Medulla oblongata (tissue), 1 donor: ENCODE results near the gene SH3YL1.

Source experiments
- DNase-seq: peaks from one replicate; pipeline ENCODE4 v3.0.0-alpha.2; 2015; ENCODE audit errors: extremely low spot score

Gene SH3YL1

GRCh38 chr2:263774-264492 lies at the start of gene SH3YL1:
Gene SH3YL1 (minus strand): TSS chr2:264032. CDS start chr2:263984, 48 bp downstream.
- no peak for DNase-seq

- no peak for DNase-seq
These were observed 47.2 kb upstream of the SH3YL1 start for GRCh38 chr2:310994-311393.

GRCh38 chr2:309954-310510 lies 46.2 kb upstream of the SH3YL1 start:
- no peak for DNase-seq

- DNase-seq, result no peak
These were observed 45.5 kb upstream of the SH3YL1 start for GRCh38 chr2:309148-309953.

- DNase-seq, result no peak
These were observed 41.5 kb upstream of the SH3YL1 start for GRCh38 chr2:305366-305765.

- no peak for DNase-seq
These were observed 32.5 kb upstream of the SH3YL1 start for GRCh38 chr2:296354-296753.

GRCh38 chr2:295090-295489 lies 31.3 kb upstream of the SH3YL1 start:
- no peak for DNase-seq

- peak; percentile 90 for DNase-seq
These were observed 26.4 kb upstream of the SH3YL1 start for GRCh38 chr2:290090-290722.

- DNase-seq, result peak; percentile 21
These were observed 25.7 kb upstream of the SH3YL1 start for GRCh38 chr2:289362-290089.

- no peak for DNase-seq
These were observed 25.0 kb upstream of the SH3YL1 start for GRCh38 chr2:288758-289361.

GRCh38 chr2:287911-288757 lies 24.3 kb upstream of the SH3YL1 start, which contains the start of gene ALKAL2:
Gene ALKAL2 (minus strand): TSS chr2:288091. CDS start chr2:287835, 256 bp downstream.
- no peak for DNase-seq

GRCh38 chr2:287471-287885 lies 23.6 kb upstream of the SH3YL1 start:
- no peak for DNase-seq

- no peak for DNase-seq
These were observed 23.1 kb upstream of the SH3YL1 start for GRCh38 chr2:286774-287392.

- no peak for DNase-seq
These were observed 22.2 kb upstream of the SH3YL1 start for GRCh38 chr2:286035-286434.

GRCh38 chr2:285531-285930 lies 21.7 kb upstream of the SH3YL1 start:
- no peak for DNase-seq

GRCh38 chr2:284896-285492 lies 21.2 kb upstream of the SH3YL1 start:
- DNase-seq, result no peak

GRCh38 chr2:283996-284794 lies 20.4 kb upstream of the SH3YL1 start:
- no peak for DNase-seq
